H1 (cell line): Measurements from ENCODE around the gene PDCD6IP. TPM values are rescaled to one million over a fixed set of nuclear protein-coding genes. Genes with fewer than 3 reads are reported as not detected.

ENCODE experiments used
- CTCF ChIA-PET: fragments of 300-600 bp; sonication (Branson Sonifier 250); formaldehyde crosslinking; loops from one replicate; lab custom pipeline; 2021; ENCODE audit not compliant: partially characterized antibody; lab: Charles Lee
- POLR2A ChIA-PET: fragments of 300-600 bp; sonication (Branson Sonifier 250); formaldehyde crosslinking; loops from one replicate; lab custom pipeline; 2021; ENCODE audit warnings: inconsistent platforms; ENCODE audit not compliant: partially characterized antibody; lab: Charles Lee
- DNase-seq, 2 experiments: peaks; one replicate each; pipeline versions ENCODE4 v3.0.0 to v3.0.0-alpha.2; 2010 to 2022; ENCODE audit warnings: low spot score in 2 of 2, low read depth in 1 of 2, mixed read lengths in 1 of 2
- FAIRE-seq: peaks from 2 replicates; lab custom pipeline; 2011; peaks lifted over from hg19 to GRCh38; lab: Jason Lieb, UNC
- H2AFZ ChIP-seq: 2 replicates; pipeline ENCODE4 v1.8.1; 2012; ENCODE audit warnings: low read length, inconsistent platforms
- H2AK5ac ChIP-seq: 2 replicates; pipeline ENCODE4 v1.6.1; 2013; ENCODE audit warnings: low read depth, low read length
- H2BK120ac ChIP-seq: replicated peaks from 2 replicates; pipeline ENCODE3; 2013; ENCODE audit warnings: low read depth, low read length, inconsistent platforms
- H2BK12ac ChIP-seq: 2 replicates; pipeline ENCODE4 v1.6.1; 2013; ENCODE audit warnings: low read depth, low read length
- H2BK15ac ChIP-seq: 2 replicates; pipeline ENCODE4 v1.6.1; 2013; ENCODE audit warnings: low read length
- H2BK20ac ChIP-seq: 2 replicates; pipeline ENCODE4 v1.6.1; 2013; ENCODE audit warnings: low read length
- H2BK5ac ChIP-seq: 2 replicates; pipeline ENCODE4 v1.6.1; 2013; ENCODE audit warnings: low read depth, low read length
- H3K14ac ChIP-seq: 2 replicates; pipeline ENCODE4 v1.6.1; 2013; ENCODE audit warnings: inconsistent platforms; ENCODE audit not compliant: insufficient read length
- H3K18ac ChIP-seq: 2 replicates; pipeline ENCODE4 v1.6.1; 2013; ENCODE audit warnings: low read length; ENCODE audit errors: extremely low read depth
- H3K23ac ChIP-seq: 2 replicates; pipeline ENCODE4 v1.6.1; 2013; ENCODE audit warnings: inconsistent platforms; ENCODE audit not compliant: insufficient read length
- H3K23me2 ChIP-seq: 2 replicates; pipeline ENCODE4 v1.6.1; 2013; ENCODE audit warnings: low read depth, low read length
- H3K27ac ChIP-seq: 2 replicates; pipeline ENCODE4 v1.6.1; 2011; ENCODE audit warnings: low read depth, low read length, inconsistent platforms
- H3K27me3 ChIP-seq, 4 experiments: replicated peaks in 1 of 4; 1 replicate in 1 of 4; 2 replicates in 3 of 4; pipeline versions ENCODE4 v1.6.1 to v1.8.1; 2011 to 2013; ENCODE audit warnings: low read length in 3 of 4, mild to moderate bottlenecking in 3 of 4, inconsistent platforms in 2 of 4, mixed read lengths in 2 of 4, moderate library complexity in 1 of 4; ENCODE audit not compliant: control insufficient read depth in 3 of 4, insufficient read depth in 3 of 4; ENCODE audit errors: extremely low read depth in 1 of 4
- H3K36me3 ChIP-seq, 4 experiments: 2 replicates each; pipeline versions ENCODE4 v1.6.1 to v1.8.1; 2011 to 2013; ENCODE audit warnings: mild to moderate bottlenecking in 4 of 4, low read length in 3 of 4, moderate library complexity in 2 of 4, control low read depth in 1 of 4, inconsistent platforms in 1 of 4; ENCODE audit not compliant: insufficient read depth in 4 of 4, control insufficient read depth in 2 of 4
- H3K4ac ChIP-seq: replicated peaks from 2 replicates; pipeline ENCODE3; 2013; ENCODE audit warnings: low read length, low read depth, mixed read lengths, inconsistent platforms; ENCODE audit not compliant: insufficient read length
- H3K4me1 ChIP-seq, 4 experiments: replicated peaks in 1 of 4; 1 replicate in 1 of 4; 2 replicates in 3 of 4; pipeline versions ENCODE4 v1.6.1 to v1.8.1; 2011 to 2013; ENCODE audit warnings: low read length in 3 of 4, inconsistent platforms in 2 of 4, mixed read lengths in 1 of 4; ENCODE audit not compliant: insufficient read depth in 4 of 4, control insufficient read depth in 3 of 4
- H3K4me2 ChIP-seq, 2 experiments: 2 replicates each; pipeline versions ENCODE4 v1.6.1 to v1.8.1; 2011 to 2013; ENCODE audit warnings: low read depth in 2 of 2, low read length in 2 of 2, control low read depth in 1 of 2, inconsistent platforms in 1 of 2, mild to moderate bottlenecking in 1 of 2; ENCODE audit not compliant: insufficient read depth in 1 of 2
- H3K4me3 ChIP-seq, 4 experiments: fragments of 200-600, 300-600 bp in 1 of 4; sonication (generic), shearing (Covaris generic), sonication (Bioruptor Twin) in 1 of 4; 2 replicates each; pipeline versions ENCODE4 v1.5.1 to v1.8.1; 2011 to 2016; ENCODE audit warnings: low read length in 4 of 4, low read depth in 3 of 4, control low read depth in 2 of 4, inconsistent platforms in 2 of 4, mild to moderate bottlenecking in 2 of 4, mixed read lengths in 1 of 4, moderate library complexity in 1 of 4; ENCODE audit not compliant: insufficient read depth in 2 of 4; ENCODE audit errors: extremely low read depth in 1 of 4
- H3K56ac ChIP-seq: replicated peaks from 2 replicates; pipeline ENCODE3; 2013; ENCODE audit warnings: low read depth, mild to moderate bottlenecking, mixed read lengths, low read length, inconsistent platforms; ENCODE audit not compliant: insufficient read length
- H3K79me1 ChIP-seq: 2 replicates; pipeline ENCODE4 v1.6.1; 2013; ENCODE audit warnings: low read depth, low read length, control low read depth
- H3K79me2 ChIP-seq, 2 experiments: 2 replicates each; pipeline versions ENCODE4 v1.6.1 to v1.8.1; 2012 to 2013; ENCODE audit warnings: low read length in 2 of 2, mild to moderate bottlenecking in 2 of 2, inconsistent platforms in 1 of 2; ENCODE audit not compliant: insufficient read depth in 2 of 2, control insufficient read depth in 1 of 2
- H3K9ac ChIP-seq, 4 experiments: replicated peaks in 1 of 4; 1 replicate in 1 of 4; 2 replicates in 3 of 4; pipeline versions ENCODE4 v1.6.1 to v1.8.1; 2011 to 2013; ENCODE audit warnings: low read depth in 3 of 4, low read length in 3 of 4, control low read depth in 2 of 4, mild to moderate bottlenecking in 2 of 4, moderate library complexity in 2 of 4, inconsistent platforms in 1 of 4; ENCODE audit errors: extremely low read depth in 1 of 4
- H3K9me3 ChIP-seq, 2 experiments: 2 replicates each; pipeline versions ENCODE4 v1.6.1 to v1.8.1; 2012 to 2013; ENCODE audit warnings: mild to moderate bottlenecking in 2 of 2, moderate library complexity in 2 of 2, control low read depth in 1 of 2, inconsistent platforms in 1 of 2, low read depth in 1 of 2, low read length in 1 of 2, mixed read lengths in 1 of 2; ENCODE audit not compliant: insufficient read depth in 2 of 2
- H4K20me1 ChIP-seq, 2 experiments: replicated peaks in 1 of 2; 2 replicates each; pipeline versions ENCODE3 to v1.8.1; 2011 to 2013; ENCODE audit warnings: inconsistent platforms in 2 of 2, low read length in 2 of 2, mild to moderate bottlenecking in 1 of 2; ENCODE audit not compliant: insufficient read depth in 2 of 2, control insufficient read depth in 1 of 2
- H4K5ac ChIP-seq: 2 replicates; pipeline ENCODE4 v1.6.1; 2013; ENCODE audit warnings: low read length, low read depth, mixed read lengths, inconsistent platforms; ENCODE audit not compliant: insufficient read length
- H4K8ac ChIP-seq: 2 replicates; pipeline ENCODE4 v1.8.0; 2013; ENCODE audit warnings: mild to moderate bottlenecking, moderate library complexity, low read length, inconsistent platforms; ENCODE audit not compliant: insufficient read depth; ENCODE audit errors: extremely low read depth
- H4K91ac ChIP-seq: replicated peaks from 2 replicates; pipeline ENCODE3; 2013; ENCODE audit warnings: low read length, mixed read lengths, inconsistent platforms; ENCODE audit not compliant: insufficient read length
- ATF3 ChIP-seq: IDR thresholded peaks from 2 replicates; pipeline ENCODE4 v1.6.1; 2011; ENCODE audit warnings: low read depth, mild to moderate bottlenecking, low read length; ENCODE audit not compliant: insufficient read depth
- CREB1 ChIP-seq: IDR thresholded peaks from 2 replicates; pipeline ENCODE4 v1.6.1; 2012; ENCODE audit warnings: inconsistent platforms
- SP2 ChIP-seq: IDR thresholded peaks from 2 replicates; pipeline ENCODE4 v1.6.1; 2012; ENCODE audit warnings: mild to moderate bottlenecking, low read length, inconsistent platforms
- USF2 ChIP-seq: IDR thresholded peaks from 2 replicates; pipeline ENCODE4 v1.6.1; 2011; ENCODE audit warnings: low read length, improper control_type of control experiment
- WGBS, 2 experiments: shearing (Covaris generic) in 1 of 2; methylation state at CpG; one replicate each; pipeline versions ENCODE4 v1.1.6 to v1.1.7; 2013 to 2015; ENCODE audit warnings: low lambda C conversion rate in 2 of 2, mixed read lengths in 2 of 2, inconsistent platforms in 1 of 2, low coverage in 1 of 2, missing lambda C conversion rate in 1 of 2; ENCODE audit not compliant: insufficient replicate concordance in 2 of 2, insufficient coverage in 1 of 2, insufficient read length in 1 of 2; ENCODE audit errors: extremely low coverage in 1 of 2, missing lambda C conversion rate in 1 of 2; 5-methylcytosine and 5-hydroxymethylcytosine counted together
- polyA plus RNA-seq, 7 experiments: library from polyadenylated mRNA; depleted of rRNA in 3 of 7; stranded (reverse) in 5 of 7; unstranded in 2 of 7; fragments of >200 nt in 5 of 7; fragments of 200-250 nt in 2 of 7; gene quantifications; 1 replicate in 5 of 7; 2 replicates in 1 of 7; 4 replicates in 1 of 7; pipeline versions ENCODE4 v1.2.1 to v1.2.3, GENCODE V29; 2011 to 2013; ENCODE audit warnings: missing spikeins in 2 of 7, mixed read lengths in 2 of 7
- total RNA-seq: library from RNA; stranded (reverse); fragmentation: NEBNext Ultra II Directional; extraction: Animal tissue kit (Norgen Biotek cat#: 25700); gene quantifications from 2 replicates; pipeline ENCODE4 v1.2.1, GENCODE V29; 2021

PDCD6IP gene
- total and polyA plus RNA-seq, 2 of the 8 experiments (the other 6 are each of a cell fraction or from before 2014, with no cell fraction given): 61.7 to 155 TPM

- Histone ChIP-seq H3K9ac (no peak overlapping the region), H3K23ac (no peak overlapping the region), H3K4me3 (no peak overlapping the region), H3K4me1 (peaks cover 0 to 4% (median 0%) of the 10 kb centered on the region in 4 experiments; a peak in 1 of 7 replicates), H3K79me1 (no peaks in the 10 kb centered on the region), H3K4ac (no peak overlapping the region), H3K36me3 (no peaks in the 10 kb centered on the region), H3K27ac (no peak overlapping the region), H2BK20ac (no peak overlapping the region), H4K91ac (no peak overlapping the region), H3K27me3 (no peaks in the 10 kb centered on the region), H4K5ac (no peak overlapping the region), H2AFZ (peak overlapping the region; percentile 85; the same call in 1 of the 2 replicates), H2BK15ac (no peak overlapping the region), H2AK5ac (no peak overlapping the region), H4K8ac (no peak overlapping the region; the same call in 1 of the 2 replicates), H3K79me2 (no peaks in the 10 kb centered on the region), H2BK120ac (no peak overlapping the region), H3K14ac (no peak overlapping the region), H3K56ac (no peak overlapping the region), H3K18ac (no peak overlapping the region), H2BK5ac (no peak overlapping the region), H4K20me1 (no peaks in the 10 kb centered on the region), H3K9me3 (no peaks in the 10 kb centered on the region), H3K4me2 (no peak overlapping the region), H2BK12ac (no peak overlapping the region), H3K23me2 (peaks cover 5% of the 10 kb centered on the region; the same call in 1 of the 2 replicates)
- CTCF ChIA-PET: interaction anchor here (1.2 kb wide), 1 partner anchor 125 kb away, joined by 5 read pairs; no protein-coding TSS in a partner anchor
- TF ChIP-seq ATF3 (0 out of 2 replicates have a peak, but pooled peaks have one; percentile 10), USF2 (0 out of 2 replicates have a peak, but pooled peaks have one; percentile 29), SP2 (no peak), CREB1 (no peak)
- POLR2A ChIA-PET: no interaction called here
- no peak for DNase-seq
- FAIRE-seq: no peak
- 73% methylated on average over 3 of the region's 3 CpGs; no CpG with 5 or more reads in 1 of the 2 experiments for WGBS, 2 experiments
Measured at GRCh38 chr3:33889394-33890039, 91.1 kb downstream of the PDCD6IP start.
